ENCODE measurements around the gene JPH2. TPM values are rescaled to one million over a fixed set of nuclear protein-coding genes. Genes with fewer than 3 reads are reported as not detected.

JPH2 gene
- total and polyA plus RNA-seq, 2 donors, result 40.5 to 83.5 TPM

DNA sequence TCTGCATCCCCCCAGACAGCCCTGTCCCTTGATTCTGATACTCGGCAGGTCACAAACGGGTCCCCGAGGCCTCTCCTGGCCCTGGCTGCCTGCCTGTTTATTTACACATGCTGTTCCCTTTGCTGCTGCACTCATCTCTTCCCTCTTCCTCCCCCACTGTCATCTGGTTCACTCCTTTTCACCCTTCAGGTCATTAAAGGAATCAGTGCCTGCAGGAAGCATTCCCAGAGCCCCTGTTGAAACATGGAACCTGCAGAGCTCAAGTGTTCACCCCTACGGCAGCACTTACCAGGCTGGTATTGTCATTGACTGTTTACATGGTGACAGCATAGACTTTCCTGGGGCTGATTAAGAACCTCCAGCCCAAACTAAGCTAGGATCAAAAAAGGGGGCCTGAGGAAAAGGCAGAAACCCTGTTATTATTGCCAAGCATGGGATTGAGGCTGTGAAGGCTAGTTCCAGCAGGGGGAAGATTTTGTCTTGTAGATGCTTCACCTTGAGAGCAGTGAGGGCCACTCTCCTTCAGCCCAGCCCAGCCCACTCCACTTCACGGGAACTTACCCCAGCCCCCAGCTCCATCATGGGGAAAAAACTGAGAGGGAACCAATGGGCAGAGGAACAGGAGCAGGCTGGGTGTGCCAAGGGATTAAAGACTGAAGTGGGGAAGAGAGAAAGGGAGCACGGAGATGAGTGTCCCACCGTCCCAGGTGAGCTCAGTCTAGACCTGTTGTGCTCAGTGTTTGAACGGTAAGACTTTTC, 73.2 kb downstream of the JPH2 start:
- no peak overlapping the region for H3K27ac ChIP-seq (ENCODE audit: low read depth)
- no peaks in the 10 kb centered on the region for H3K36me3 ChIP-seq (ENCODE audit: insufficient read depth)
- no peaks in the 10 kb centered on the region for H3K4me1 ChIP-seq (ENCODE audit: insufficient read depth)
- H3K4me3 ChIP-seq (ENCODE audit: low read depth, low read length), result no peak overlapping the region
- no peak for DNase-seq (ENCODE audit: extremely low spot score)
- 56% methylated on average over 8 of the region's 8 CpGs for WGBS

DNA sequence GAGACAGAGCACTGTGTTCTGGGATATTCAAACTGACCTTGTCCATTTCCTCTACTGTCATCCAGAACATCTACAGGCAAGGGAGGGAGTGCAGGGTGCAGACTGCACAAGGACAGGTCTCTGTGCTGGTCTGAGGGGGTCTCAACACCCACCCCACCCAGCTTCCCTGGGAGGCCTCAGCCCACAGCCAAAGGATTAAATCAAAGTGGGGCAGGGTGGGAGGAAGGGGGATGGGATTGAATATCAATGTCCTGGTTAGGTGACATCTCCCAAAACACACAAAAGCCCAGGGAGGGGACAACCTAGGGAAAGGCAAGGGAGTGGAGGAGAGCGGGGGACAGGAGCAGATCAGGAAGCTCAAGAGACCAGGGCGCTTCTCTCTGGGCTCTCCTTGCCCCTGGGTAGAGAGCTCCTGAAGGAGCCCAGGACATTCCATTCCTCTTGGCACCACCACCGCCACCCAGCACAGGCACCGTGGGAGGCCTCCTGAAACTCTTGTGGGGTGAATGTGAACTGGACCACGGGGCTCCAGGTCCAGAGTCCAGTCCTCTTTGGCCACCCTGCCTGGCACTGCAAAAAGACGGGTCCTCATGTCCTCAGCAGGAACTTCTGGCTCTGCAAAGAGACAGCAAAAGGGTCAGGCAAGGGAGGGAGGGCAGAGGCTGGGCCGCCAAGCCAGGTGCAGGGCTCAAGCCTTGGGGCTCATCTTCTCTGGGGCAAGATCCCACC, 73.9 kb downstream of the JPH2 start:
- DNase-seq (ENCODE audit: extremely low spot score), result no peak
- WGBS, result 77% methylated on average over 7 of the region's 7 CpGs
- H3K36me3 ChIP-seq (ENCODE audit: insufficient read depth), result no peaks in the 10 kb centered on the region
- no peak overlapping the region for H3K27ac ChIP-seq (ENCODE audit: low read depth)
- no peaks in the 10 kb centered on the region for H3K4me1 ChIP-seq (ENCODE audit: insufficient read depth)
- H3K4me3 ChIP-seq (ENCODE audit: low read depth, low read length), result no peak overlapping the region

DNA sequence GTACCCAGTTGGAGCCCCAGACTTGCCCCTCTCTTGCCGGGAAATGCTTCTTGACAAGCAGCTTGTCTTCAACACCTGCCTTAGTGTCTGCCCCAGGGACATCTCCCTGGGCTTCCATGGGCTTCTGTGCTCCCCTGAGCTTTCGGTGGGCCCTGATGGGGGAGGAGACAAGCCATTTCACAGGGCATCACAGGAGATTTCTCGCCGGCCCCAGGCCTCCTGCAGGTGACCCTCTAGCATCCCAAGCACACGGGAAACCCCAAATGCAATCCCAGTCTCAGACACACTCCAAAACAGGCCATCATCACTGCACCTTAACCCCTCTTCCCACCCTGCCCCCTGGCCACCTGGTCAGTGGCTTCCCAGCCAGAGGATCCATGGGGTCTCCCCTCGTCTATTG, 74.5 kb downstream of the JPH2 start:
- Histone ChIP-seq H3K4me3 (ENCODE audit: low read depth, low read length) (no peak overlapping the region), H3K36me3 (ENCODE audit: insufficient read depth) (no peaks in the 10 kb centered on the region), H3K27ac (ENCODE audit: low read depth) (no peak overlapping the region), H3K4me1 (ENCODE audit: insufficient read depth) (no peaks in the 10 kb centered on the region)
- DNase-seq (ENCODE audit: extremely low spot score), result no peak
- 78% methylated on average over 6 of the region's 6 CpGs for WGBS

DNA sequence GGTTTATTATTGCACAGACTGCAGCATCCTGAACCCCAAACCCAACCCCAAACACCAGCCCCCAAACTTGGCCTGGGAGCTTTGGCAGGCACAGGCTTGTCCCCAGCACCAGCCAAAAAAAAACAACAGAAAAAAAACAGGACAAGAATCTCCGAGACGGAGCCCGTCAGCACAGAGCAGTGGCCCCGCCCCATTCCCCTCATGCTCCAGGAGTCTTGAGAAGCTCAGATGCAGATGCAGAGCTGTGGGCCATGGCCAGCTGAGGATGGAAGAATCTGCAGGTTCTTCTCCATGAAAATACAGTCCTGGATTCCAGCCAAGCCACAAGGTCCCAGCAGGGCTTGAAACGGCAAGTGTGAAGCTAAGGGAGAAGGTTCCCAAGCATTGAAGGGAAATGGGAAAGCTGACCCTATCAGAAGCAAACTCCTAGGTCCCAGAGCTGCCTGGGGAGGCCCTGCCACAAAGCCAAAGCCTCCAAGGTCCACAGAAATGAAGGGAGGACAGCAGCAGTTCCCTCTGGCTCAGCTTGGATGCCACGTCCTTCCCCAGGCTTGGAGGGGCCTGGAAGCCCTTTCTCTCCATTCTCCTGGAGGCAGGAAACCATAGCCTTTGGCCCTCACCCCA, 75.2 kb downstream of the JPH2 start:
- H3K4me3 ChIP-seq (ENCODE audit: low read depth, low read length), result no peak overlapping the region
- DNase-seq (ENCODE audit: extremely low spot score), result no peak
- H3K4me1 ChIP-seq (ENCODE audit: insufficient read depth), result no peaks in the 10 kb centered on the region
- H3K36me3 ChIP-seq (ENCODE audit: insufficient read depth), result no peaks in the 10 kb centered on the region
- H3K27ac ChIP-seq (ENCODE audit: low read depth), result no peak overlapping the region
- 23% methylated on average over 6 of the region's 6 CpGs for WGBS

DNA sequence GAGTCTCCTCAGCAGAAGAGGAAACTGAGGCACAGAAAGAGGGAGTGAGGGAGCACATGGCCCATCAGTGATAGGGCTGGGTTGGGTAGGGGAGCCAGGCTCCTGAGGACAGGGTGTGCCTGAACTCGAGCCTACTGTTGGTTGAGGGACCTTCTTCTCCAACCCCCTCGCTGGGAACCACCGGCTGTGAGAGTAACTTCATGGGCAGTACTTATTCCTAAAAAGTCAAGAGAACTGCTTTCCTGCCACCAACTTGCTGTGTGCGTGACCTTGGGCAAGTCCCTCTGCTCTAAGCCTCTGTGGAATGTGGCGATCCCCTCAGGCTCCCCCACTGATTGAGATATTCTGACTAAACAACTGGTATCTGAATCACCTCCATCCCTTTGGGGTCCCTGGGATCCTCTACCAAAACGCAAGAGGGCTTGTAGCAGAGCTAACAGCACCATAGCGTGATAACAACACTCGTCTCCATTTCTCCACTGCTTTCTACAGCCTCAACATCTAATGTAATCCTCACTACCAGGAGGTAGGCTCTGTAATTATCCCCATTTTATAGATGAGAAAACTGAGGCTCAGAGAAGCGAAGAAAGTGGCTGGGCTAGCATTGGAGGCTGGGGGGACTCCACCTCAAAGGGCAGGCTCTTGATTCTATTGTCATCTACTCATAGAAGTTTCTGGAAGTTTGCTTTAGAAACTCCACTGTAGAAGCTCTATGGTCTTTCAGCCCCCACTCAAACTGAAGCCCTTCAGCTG, 76.0 kb downstream of the JPH2 start:
- Histone ChIP-seq H3K27ac (ENCODE audit: low read depth) (no peak overlapping the region), H3K4me1 (ENCODE audit: insufficient read depth) (no peaks in the 10 kb centered on the region), H3K4me3 (ENCODE audit: low read depth, low read length) (no peak overlapping the region), H3K36me3 (ENCODE audit: insufficient read depth) (no peaks in the 10 kb centered on the region)
- WGBS, result 77% methylated on average over 9 of the region's 9 CpGs
- DNase-seq (ENCODE audit: extremely low spot score), result no peak

DNA sequence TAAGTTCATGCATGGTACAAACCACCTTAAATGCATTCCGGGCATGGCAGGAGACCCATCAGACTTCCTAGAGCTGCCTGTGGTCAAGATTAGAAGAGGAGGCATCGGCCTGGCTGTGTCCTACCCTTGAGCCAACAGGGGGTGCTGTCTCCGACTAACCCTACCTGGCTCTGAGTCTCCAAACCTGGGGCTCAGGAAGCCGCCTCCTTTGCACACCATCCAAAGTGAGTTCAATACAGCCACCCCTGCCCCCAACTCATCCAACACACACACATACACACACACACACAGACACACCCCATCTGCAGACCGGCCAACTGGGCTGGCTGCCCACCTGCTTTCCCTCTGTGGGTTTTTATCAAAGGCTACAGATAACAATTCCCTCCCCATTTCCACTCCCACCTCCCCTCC, 77.0 kb downstream of the JPH2 start:
- DNase-seq (ENCODE audit: extremely low spot score), result no peak
- Histone ChIP-seq H3K27ac (ENCODE audit: low read depth) (no peak overlapping the region), H3K4me3 (ENCODE audit: low read depth, low read length) (no peak overlapping the region), H3K36me3 (ENCODE audit: insufficient read depth) (no peaks in the 10 kb centered on the region), H3K4me1 (ENCODE audit: insufficient read depth) (no peaks in the 10 kb centered on the region)
- 44% methylated on average over 5 of the region's 5 CpGs for WGBS

DNA sequence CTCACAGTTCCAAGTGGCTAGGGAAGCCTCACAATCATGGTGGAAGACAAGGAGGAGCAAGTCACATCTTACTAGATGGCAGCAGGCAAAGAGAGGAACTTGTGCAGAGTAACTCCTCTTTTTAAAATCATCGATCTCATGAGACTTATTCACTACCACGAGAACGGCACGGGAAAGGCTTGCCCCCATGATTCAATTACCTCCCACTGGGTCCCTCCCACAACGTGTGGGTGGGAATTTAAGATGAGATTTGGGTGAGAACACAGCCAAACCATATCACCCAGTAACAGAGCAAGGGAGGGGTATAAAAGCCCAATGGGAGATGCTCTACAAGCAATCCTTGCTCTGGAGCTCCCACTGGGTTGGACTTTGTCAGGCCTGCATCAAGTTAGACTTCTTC, 80.4 kb downstream of the JPH2 start:
- Histone ChIP-seq H3K4me1 (ENCODE audit: insufficient read depth) (no peaks in the 10 kb centered on the region), H3K36me3 (ENCODE audit: insufficient read depth) (no peaks in the 10 kb centered on the region), H3K4me3 (ENCODE audit: low read depth, low read length) (no peak overlapping the region), H3K27ac (ENCODE audit: low read depth) (no peak overlapping the region)
- DNase-seq (ENCODE audit: extremely low spot score), result no peak
- WGBS, result 70% methylated on average over 5 of the region's 5 CpGs

DNA sequence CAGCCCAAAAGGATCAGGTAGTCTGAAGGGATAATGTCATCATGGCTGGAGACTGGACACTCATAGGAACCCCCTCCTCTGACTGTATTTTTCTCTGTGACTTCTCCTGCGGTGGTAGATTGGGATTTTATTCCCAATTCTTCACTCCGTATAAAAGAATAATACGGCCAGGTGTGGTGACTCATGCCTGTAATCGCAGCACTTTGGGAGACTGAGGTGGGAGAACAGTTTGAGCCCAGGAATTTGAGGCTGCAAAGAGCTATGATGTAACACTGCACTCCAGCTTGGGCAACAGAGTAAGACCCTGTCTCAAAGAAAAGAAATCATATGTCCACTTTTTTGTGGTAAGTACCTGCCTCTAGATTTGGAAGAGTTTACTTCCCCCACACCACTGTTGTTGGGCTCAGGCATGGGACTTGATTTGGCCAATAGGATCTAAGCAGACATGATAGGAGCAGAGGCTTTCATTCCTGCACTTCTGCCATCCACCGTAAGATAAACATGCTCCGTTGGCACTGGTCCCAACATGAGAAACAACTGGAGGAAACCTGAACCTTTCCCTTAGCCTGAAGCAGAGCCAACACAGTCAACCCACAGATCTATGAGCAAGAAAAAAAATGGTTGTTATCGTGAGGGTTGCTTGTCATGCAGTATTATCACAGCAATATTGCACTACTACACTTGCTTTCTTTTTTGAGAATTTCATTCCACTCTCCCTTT, 82.0 kb downstream of the JPH2 start:
- 47% methylated on average over 7 of the region's 7 CpGs for WGBS
- no peaks in the 10 kb centered on the region for H3K36me3 ChIP-seq (ENCODE audit: insufficient read depth)
- no peak overlapping the region for H3K27ac ChIP-seq (ENCODE audit: low read depth)
- no peak for DNase-seq (ENCODE audit: extremely low spot score)
- no peaks in the 10 kb centered on the region for H3K4me1 ChIP-seq (ENCODE audit: insufficient read depth)
- no peak overlapping the region for H3K4me3 ChIP-seq (ENCODE audit: low read depth, low read length)

DNA sequence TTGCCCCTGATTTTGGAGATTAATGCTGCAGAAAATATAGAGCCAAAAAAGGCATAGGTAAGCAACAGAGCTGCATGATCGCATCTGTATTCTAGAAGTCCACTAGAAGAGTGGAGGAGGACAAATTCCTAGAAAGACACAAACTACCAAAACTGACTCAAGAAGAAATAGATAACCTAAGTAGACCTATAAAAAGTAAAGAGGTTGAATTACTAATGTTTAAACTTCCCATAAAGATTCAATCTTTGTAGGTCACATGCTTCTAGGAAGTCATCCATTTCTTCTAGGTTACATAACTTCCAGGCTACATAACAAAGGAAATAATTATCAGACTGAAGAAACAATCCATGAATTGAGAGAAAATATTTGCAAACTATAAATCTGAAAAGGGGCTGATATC, 84.4 kb downstream of the JPH2 start:
- Histone ChIP-seq H3K27ac (ENCODE audit: low read depth) (no peak overlapping the region), H3K4me3 (ENCODE audit: low read depth, low read length) (no peak overlapping the region), H3K4me1 (ENCODE audit: insufficient read depth) (no peaks in the 10 kb centered on the region), H3K36me3 (ENCODE audit: insufficient read depth) (no peaks in the 10 kb centered on the region)
- no peak for DNase-seq (ENCODE audit: extremely low spot score)
- 93% methylated on average over 1 of the region's 1 CpG for WGBS

DNA sequence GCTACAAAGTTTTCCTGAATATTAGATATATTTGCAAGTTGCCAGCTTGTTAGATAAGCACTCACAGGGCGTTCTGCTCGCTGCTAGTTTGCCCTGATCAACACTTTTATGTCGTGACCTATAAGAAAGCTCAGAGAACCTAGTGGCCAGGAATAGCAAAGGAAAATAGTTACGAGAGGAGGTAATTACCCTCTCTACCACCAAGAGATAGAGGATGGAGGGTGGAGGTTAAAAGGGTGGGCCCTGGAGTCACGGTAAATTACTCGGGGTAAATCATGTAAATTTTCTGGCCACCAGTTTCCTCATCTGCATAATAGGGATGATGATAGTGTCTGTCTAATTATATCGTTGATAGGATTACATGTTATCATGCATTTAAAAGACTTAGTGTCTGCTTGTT, 87.2 kb downstream of the JPH2 start:
- H3K4me3 ChIP-seq (ENCODE audit: low read depth, low read length), result no peak overlapping the region
- H3K27ac ChIP-seq (ENCODE audit: low read depth), result no peak overlapping the region
- DNase-seq (ENCODE audit: extremely low spot score), result no peak
- no peaks in the 10 kb centered on the region for H3K36me3 ChIP-seq (ENCODE audit: insufficient read depth)
- H3K4me1 ChIP-seq (ENCODE audit: insufficient read depth), result no peaks in the 10 kb centered on the region
- WGBS, result 49% methylated on average over 7 of the region's 7 CpGs

DNA sequence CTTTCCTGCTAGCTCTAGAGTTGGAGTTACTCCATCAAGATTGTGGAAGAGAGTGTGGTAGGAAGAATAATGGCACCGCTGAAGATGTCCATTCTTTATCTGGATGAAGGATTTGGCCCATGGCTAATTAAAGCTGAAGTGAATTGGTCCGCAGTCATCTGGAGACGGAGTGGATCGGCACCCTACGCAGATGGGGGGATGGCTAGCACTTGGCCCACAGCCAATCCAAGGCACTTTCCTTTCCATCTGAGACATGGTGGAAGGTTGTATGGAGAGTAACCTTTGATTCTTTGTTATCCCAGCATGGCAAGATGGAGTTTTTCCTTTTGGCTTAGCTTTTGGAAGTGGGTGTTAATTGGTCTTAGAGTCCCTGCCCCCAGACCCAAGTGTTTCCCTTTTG, 88.3 kb downstream of the JPH2 start:
- 97% methylated on average over 5 of the region's 5 CpGs for WGBS
- Histone ChIP-seq H3K27ac (ENCODE audit: low read depth) (no peak overlapping the region), H3K4me3 (ENCODE audit: low read depth, low read length) (no peak overlapping the region), H3K36me3 (ENCODE audit: insufficient read depth) (no peaks in the 10 kb centered on the region), H3K4me1 (ENCODE audit: insufficient read depth) (no peaks in the 10 kb centered on the region)
- DNase-seq (ENCODE audit: extremely low spot score), result no peak

DNA sequence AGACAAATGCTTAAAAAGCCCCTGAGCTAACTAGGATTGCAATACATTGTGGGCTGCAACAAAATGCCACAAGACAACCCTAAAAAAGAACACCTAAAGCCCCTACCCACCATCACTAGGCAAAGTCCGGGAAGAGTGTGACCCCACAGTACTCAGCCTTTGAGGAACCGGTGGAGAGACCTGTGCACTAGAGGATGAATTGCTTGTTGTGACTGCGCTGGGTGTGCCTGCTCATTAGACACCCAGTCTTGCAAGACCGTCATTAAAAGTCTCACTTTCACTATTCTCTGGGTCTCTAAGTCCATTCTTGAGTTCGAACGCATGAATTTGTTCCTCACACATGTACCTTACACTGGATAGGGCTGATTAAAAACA, 88.7 kb downstream of the JPH2 start:
- no peak for DNase-seq (ENCODE audit: extremely low spot score)
- WGBS, result 83% methylated on average over 6 of the region's 6 CpGs
- H3K4me1 ChIP-seq (ENCODE audit: insufficient read depth), result no peaks in the 10 kb centered on the region
- no peaks in the 10 kb centered on the region for H3K36me3 ChIP-seq (ENCODE audit: insufficient read depth)
- H3K27ac ChIP-seq (ENCODE audit: low read depth), result no peak overlapping the region
- no peak overlapping the region for H3K4me3 ChIP-seq (ENCODE audit: low read depth, low read length)
